Kidney (tissue), 14 donors: ENCODE data around the gene ARPIN. TPM values are rescaled to one million over a fixed set of nuclear protein-coding genes. Genes with fewer than 3 reads are reported as not detected.

ENCODE experiments used
- DNase-seq, 5 donors: peaks; one replicate each; pipeline ENCODE4 v3.0.0-alpha.2; 2013 to 2020
- FAIRE-seq: peaks from 2 replicates; lab custom pipeline; 2012; peaks lifted over from hg19 to GRCh38; lab: Jason Lieb, UNC
- H3K27ac ChIP-seq, 2 donors: one replicate each; pipeline ENCODE4 v1.7.0; 2013; ENCODE audit warnings: low read depth in 2 of 2, low read length in 2 of 2, inconsistent platforms in 1 of 2
- H3K27me3 ChIP-seq: one replicate; pipeline ENCODE4 v1.7.1; 2013; ENCODE audit warnings: low read length, inconsistent platforms; ENCODE audit not compliant: control insufficient read depth, insufficient read depth
- H3K36me3 ChIP-seq, 3 donors: one replicate each; pipeline versions ENCODE4 v1.7.0 to v1.7.1; 2013; ENCODE audit warnings: low read length in 3 of 3, control low read depth in 1 of 3, inconsistent platforms in 1 of 3; ENCODE audit not compliant: insufficient read depth in 3 of 3, control insufficient read depth in 2 of 3
- H3K4me1 ChIP-seq, 3 donors: one replicate each; pipeline versions ENCODE4 v1.7.0 to v1.7.1; 2013; ENCODE audit warnings: low read length in 3 of 3, inconsistent platforms in 1 of 3, low read depth in 1 of 3; ENCODE audit not compliant: control insufficient read depth in 2 of 3, insufficient read depth in 2 of 3
- H3K4me3 ChIP-seq, 3 donors: one replicate each; pipeline versions ENCODE4 v1.7.0 to v1.8.1; 2013; ENCODE audit warnings: low read length in 3 of 3, control low read depth in 1 of 3, inconsistent platforms in 1 of 3
- H3K9ac ChIP-seq, 3 donors: one replicate each; pipeline versions ENCODE4 v1.7.0 to v1.7.1; 2013; ENCODE audit warnings: low read length in 3 of 3, control low read depth in 1 of 3, inconsistent platforms in 1 of 3
- H3K9me3 ChIP-seq, 3 donors: one replicate each; pipeline versions ENCODE4 v1.7.0 to v1.7.1; 2013; ENCODE audit warnings: low read length in 3 of 3, control low read depth in 1 of 3, inconsistent platforms in 1 of 3; ENCODE audit not compliant: control insufficient read depth in 2 of 3, insufficient read depth in 1 of 3
- intact Hi-C: fragments of 100-400 bp; cut with DNase I; formaldehyde crosslinking; loops from one replicate; pipeline ENCODE4 v1.11.1; 2022
- polyA plus RNA-seq: library from polyadenylated mRNA; stranded (reverse); fragments of 350-450 nt; fragmentation: Illumina TruSeq; extraction: RNeasy Lipid Tissue Mini Kit (QIAGEN cat#74804); gene quantifications from one replicate; pipeline ENCODE4 v1.2.3, GENCODE V29; 2014; ENCODE audit warnings: low read depth, low replicate concordance; ENCODE audit not compliant: insufficient read depth
- total RNA-seq: library from RNA; stranded (reverse); fragmentation: NEBNext Ultra II Directional; extraction: Animal tissue kit (Norgen Biotek cat#: 25700); gene quantifications from one replicate; pipeline ENCODE4 v1.2.1, GENCODE V29; 2021
- TF ChIP-seq, protein P1 (sequence below): IDR thresholded peaks from 3 replicates; pipeline ENCODE4 v1.5.1; 2012; ENCODE audit warnings: mild to moderate bottlenecking, moderate library complexity, borderline replicate concordance; ENCODE audit not compliant: insufficient read depth; ENCODE audit errors: extremely low read depth
- donor health status: control.
- donor health status: control.
- donor health status: control.
- donor health status: control.
- donor health status: control.
- donor health status: DM: yes; HTN: yes; CAD: no.
- donor health status: Normal renal cell carcinoma (clear cell type).

Gene ARPIN
- total and polyA plus RNA-seq, 2 donors from 2014 or later, result 11.7 to 28.2 TPM

DNA sequence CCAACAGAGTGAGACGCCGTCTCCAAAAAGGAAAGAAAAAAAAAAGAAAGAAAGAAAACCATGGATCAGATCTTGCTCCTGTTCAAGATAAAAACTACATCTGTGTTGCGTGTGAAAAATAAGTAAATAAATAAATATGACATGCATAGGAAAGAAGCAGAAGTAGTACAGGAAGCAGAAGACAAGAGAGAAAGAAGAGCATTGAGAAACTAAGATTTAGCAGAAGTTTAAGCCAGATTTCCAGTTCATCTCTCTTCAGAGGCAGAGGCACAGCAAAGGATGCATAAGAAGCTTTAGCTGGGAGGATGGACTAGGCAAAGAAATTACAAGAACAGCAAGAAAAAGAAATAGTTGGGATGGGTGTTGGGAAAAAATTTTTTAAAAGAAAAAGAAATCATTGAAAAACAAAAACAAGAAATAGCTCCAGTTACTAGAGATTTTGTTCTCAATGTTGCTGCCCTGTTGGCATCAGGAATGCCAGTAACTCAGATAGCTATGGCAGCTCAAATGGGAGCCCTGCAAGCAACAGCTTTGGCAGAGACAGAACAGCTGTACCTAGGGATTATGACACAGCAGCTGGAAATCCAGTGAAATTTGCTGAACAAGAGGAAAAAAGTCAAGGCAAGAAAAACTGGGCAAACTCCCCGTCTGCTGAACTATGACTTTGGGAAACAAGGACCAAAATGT lies 36.2 kb downstream of the ARPIN start:
- Histone ChIP-seq H3K36me3 (peaks cover 0 to 18% (median 15%) of the 10 kb centered on the region in 3 donors), H3K9ac (no peak overlapping the region), H3K27me3 (no peaks in the 10 kb centered on the region), H3K4me3 (no peak overlapping the region), H3K27ac (no peak overlapping the region), H3K9me3 (no peaks in the 10 kb centered on the region), H3K4me1 (no peaks in the 10 kb centered on the region)
- TF ChIP-seq, protein P1, sequence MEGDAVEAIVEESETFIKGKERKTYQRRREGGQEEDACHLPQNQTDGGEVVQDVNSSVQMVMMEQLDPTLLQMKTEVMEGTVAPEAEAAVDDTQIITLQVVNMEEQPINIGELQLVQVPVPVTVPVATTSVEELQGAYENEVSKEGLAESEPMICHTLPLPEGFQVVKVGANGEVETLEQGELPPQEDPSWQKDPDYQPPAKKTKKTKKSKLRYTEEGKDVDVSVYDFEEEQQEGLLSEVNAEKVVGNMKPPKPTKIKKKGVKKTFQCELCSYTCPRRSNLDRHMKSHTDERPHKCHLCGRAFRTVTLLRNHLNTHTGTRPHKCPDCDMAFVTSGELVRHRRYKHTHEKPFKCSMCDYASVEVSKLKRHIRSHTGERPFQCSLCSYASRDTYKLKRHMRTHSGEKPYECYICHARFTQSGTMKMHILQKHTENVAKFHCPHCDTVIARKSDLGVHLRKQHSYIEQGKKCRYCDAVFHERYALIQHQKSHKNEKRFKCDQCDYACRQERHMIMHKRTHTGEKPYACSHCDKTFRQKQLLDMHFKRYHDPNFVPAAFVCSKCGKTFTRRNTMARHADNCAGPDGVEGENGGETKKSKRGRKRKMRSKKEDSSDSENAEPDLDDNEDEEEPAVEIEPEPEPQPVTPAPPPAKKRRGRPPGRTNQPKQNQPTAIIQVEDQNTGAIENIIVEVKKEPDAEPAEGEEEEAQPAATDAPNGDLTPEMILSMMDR, result no peak
- intact Hi-C loops, result loop anchor here (5.0 kb wide), 1 partner anchor 119 kb away; no protein-coding TSS in a partner anchor
- DNase-seq, result no peak
- FAIRE-seq, result no peak

DNA sequence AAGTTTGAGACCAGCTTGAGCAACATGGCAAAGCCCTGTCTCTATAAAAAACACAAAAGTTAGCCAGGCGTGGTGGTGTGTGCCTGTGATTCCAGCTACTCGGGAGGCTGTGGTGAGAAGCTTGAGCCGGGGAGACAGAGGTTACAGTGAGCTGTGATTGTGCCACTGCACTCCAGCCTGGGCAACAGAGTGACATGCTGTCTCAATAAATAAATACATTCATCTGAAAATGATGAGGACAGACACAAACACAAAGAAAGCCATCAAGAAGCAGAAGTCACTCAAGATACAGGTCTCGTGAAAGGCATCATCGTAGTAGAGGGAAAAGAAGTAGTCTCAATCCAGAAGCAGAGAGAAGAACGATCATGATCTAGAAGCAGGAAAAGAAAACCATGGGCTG lies 37.0 kb downstream of the ARPIN start:
- Histone ChIP-seq H3K27me3 (no peaks in the 10 kb centered on the region), H3K9me3 (no peaks in the 10 kb centered on the region), H3K36me3 (peaks cover 0 to 16% (median 16%) of the 10 kb centered on the region in 3 donors), H3K4me3 (no peak overlapping the region), H3K4me1 (peaks cover 0 to under 1% (median 0%) of the 10 kb centered on the region in 3 donors), H3K9ac (no peak overlapping the region), H3K27ac (no peak overlapping the region)
- no peak for FAIRE-seq
- intact Hi-C loops, result loop anchor here (5.0 kb wide), 1 partner anchor 118 kb away; no protein-coding TSS in a partner anchor
- TF ChIP-seq, protein P1, result no peak
- DNase-seq, result no peak

DNA sequence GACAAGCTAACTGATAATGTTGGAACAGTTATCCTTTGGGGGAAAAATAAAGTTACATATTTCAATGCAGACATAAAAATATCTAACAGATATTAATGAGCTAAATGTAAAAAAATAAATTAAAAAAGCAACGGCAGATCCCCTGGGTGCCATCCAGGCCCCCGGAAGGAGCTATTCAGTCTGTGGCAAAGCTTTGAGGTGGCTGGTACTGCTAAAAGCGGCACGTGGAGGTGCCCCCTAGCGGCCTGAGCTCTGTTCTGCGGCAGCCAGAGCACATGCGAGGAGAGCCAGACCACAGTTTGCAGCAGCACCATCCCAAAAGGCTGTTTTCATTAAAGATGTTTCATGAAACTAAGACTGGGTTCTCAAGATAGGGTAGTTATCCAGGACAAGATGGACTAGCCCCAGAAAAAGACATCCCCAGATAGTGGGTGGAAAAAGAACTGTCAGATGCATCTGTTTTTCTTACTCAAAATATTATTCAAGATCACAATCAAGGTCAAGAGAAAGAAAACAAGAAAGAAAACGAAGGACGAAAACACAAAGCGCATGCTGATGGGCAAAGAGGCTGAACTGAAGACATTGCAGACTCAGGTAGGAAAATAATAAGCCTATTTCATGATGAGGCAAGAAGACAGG lies 37.7 kb downstream of the ARPIN start:
- intact Hi-C loops, result loop anchor here (5.0 kb wide), 1 partner anchor 118 kb away; no protein-coding TSS in a partner anchor
- Histone ChIP-seq H3K4me1 (peaks cover 0 to 6% (median 0%) of the 10 kb centered on the region in 3 donors), H3K36me3 (peaks cover 0 to 21% (median 18%) of the 10 kb centered on the region in 3 donors), H3K27ac (no peak overlapping the region), H3K9ac (no peak overlapping the region), H3K4me3 (no peak overlapping the region), H3K9me3 (no peaks in the 10 kb centered on the region), H3K27me3 (no peaks in the 10 kb centered on the region)
- no peak for FAIRE-seq
- TF ChIP-seq, protein P1, result peak; percentile 76
- DNase-seq, result peak; percentile 77 to 90 (median 80)
